HG03280 (cell line): ENCODE results near the gene PHF1.

Experiments
- ATAC-seq: cut with Tn5 transposase; IDR thresholded peaks from one replicate; pipeline ENCODE4 v1.9.1; 2021; ENCODE audit warnings: mild to moderate bottlenecking, moderate library complexity; ENCODE audit not compliant: unreplicated experiment

Gene PHF1

DNA sequence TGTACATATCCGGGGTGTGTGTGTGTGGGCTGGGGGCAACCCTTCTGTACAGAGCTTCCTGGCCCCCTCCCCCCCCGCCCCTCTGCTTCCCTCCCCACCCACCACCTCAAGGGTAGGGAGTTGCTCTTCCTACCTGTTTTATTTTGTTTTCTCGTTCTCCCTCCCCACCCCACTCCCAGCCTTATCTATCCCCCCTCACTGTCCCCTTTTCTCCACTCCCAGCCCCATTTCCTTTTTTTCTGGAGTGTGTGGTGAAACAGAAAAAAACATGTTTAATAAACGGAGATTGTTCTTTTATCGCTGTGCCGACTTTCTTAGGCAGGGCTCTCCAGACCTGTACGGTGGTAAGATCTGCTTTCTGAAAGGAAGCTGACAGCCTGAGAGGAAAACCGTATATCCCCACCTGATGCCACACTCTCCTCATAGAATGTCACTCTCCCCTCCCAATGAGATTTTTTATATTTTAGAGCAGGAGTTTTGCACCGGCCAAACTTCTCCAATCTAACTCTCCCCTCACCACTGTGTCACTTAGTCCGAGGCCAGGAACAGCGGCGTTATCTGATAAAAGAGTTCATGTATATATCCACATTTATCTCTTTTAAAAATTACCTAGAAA, 42.7 kb downstream of the PHF1 start:
- ATAC-seq = no peak

DNA sequence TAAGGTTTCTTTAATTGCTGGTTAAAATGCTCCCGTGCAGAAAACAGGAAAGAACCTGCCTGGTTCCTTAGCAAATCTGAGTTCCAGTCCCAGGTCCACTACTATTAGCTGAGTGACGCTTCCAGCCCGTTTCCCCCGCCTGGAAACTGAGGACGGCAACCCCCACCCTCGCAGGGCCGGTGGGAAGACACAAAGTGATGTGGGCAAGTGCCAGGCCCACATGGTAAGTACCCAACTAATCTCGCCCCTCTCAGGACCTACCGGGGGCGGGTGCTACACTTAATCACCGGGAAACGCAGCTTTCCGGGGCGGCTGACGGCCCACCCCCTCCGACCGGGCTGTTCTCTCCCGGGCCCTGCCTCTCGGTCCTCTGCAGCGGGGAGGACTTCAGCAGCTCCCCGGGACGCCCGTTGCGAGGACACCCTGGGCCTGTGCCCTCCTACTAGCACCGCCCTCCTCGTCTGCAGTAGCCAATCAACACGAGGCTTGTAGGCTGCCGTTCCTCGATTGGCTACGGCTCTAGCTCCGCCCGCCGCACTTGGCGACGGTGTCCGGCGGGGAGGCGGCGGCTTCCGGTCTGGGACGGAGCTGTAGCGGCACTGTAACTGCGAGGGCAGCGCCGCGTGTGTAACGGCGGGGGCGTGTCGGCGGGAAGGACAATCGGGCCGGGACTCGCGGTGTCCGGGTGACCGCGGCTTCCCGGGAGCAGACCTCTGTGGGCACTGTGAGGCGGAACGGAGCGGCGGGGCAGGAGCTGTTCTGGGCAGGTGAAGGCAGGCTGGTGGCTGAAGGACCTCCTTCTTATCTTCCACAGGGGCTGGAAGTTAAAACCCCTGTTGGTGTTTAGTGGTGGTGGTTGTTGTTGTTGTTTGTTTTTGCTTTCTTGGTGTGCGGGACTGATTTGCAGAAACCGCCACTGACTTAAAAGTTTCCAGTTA, 43.5 kb downstream of the PHF1 start, which contains the start of gene ZBTB9:
Gene ZBTB9 (plus strand): TSS at position 568 of the 938 bp plus-strand sequence. CDS start 525 bp downstream, outside the sequence.
- peak; percentile 97 for ATAC-seq

DNA sequence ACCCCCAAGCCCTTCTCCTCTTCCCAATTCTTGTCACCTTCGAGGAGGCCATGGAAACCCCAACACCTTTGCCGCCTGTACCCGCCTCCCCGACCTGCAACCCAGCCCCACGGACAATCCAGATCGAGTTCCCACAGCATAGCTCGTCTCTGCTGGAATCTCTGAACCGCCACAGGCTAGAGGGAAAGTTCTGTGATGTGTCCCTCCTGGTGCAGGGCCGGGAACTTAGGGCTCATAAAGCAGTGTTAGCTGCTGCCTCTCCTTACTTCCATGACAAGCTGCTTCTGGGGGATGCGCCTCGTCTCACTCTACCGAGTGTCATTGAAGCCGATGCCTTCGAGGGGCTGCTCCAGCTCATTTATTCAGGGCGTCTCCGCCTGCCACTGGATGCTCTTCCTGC, 44.2 kb downstream of the PHF1 start:
- ATAC-seq = no peak

DNA sequence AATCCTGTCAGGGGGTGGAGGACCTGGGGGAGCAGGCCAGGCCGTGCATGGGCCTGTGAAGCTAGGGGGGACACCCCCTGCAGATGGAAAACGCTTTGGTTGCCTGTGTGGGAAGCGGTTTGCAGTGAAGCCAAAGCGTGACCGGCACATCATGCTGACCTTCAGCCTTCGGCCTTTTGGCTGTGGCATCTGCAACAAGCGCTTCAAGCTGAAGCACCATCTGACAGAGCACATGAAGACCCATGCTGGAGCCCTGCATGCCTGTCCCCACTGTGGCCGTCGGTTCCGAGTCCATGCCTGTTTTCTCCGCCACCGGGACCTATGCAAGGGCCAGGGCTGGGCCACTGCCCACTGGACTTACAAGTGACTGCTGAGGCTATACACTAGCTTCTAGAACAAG, 45.3 kb downstream of the PHF1 start:
- no peak for ATAC-seq

DNA sequence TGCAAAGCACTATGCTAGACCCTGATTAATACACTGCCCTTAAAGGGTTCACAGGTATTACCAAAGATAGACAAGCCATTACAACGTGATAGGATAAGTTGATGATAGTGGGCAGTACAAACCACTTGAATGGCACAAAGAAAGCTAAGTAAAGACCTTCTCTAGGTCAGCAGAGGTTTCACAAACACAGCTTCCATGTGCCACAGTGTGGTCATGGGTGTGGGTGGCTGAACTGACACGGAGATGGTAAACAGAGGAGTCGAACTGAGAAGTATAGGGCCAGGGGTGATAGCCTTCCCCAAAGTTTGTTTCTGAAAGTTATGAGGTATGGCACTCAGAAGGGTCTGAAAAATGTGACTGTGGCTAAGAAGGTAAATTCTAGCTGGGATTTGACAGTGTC, 47.9 kb downstream of the PHF1 start:
- ATAC-seq = no peak

DNA sequence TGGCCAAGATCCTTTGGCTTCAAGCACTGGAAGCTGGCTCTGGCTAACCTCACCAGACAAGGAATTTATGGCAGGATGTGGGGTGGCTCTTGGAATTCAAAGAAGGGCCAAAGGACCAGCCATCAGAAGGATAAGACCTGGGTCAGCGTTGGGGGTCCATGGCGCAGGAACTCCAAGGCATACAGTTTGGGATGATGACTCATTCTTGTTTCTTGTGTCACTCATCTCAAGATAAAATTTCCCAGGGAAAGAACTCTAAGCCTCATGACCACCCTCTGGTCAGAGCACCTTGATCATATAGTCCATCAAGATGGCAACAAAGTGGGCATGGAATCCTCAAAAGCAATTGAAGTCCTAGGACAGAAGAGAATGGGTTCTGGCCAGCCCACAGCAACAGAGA, 48.4 kb downstream of the PHF1 start:
- ATAC-seq = no peak
